Stimulated activated CD8-positive, alpha-beta memory T cell treated with anti-CD3 and anti-CD28 coated beads, Interleukin-15, amount 100 ng/mL, for 1 hour (primary cell): ENCODE measurements around the gene GALNS.
A peak's percentile ranks its signal among the peaks of the same experiment; 100 is the strongest.
"Not testable (repeated sequence)": the region's sequence is repeated elsewhere in the genome, so short reads cannot be mapped to it uniquely, and the experiment has no call there.

Experiments
- DNase-seq: peaks from one replicate; pipeline ENCODE4 v3.0.0-alpha.2; 2020; ENCODE audit warnings: low read depth

Gene GALNS, protein sequence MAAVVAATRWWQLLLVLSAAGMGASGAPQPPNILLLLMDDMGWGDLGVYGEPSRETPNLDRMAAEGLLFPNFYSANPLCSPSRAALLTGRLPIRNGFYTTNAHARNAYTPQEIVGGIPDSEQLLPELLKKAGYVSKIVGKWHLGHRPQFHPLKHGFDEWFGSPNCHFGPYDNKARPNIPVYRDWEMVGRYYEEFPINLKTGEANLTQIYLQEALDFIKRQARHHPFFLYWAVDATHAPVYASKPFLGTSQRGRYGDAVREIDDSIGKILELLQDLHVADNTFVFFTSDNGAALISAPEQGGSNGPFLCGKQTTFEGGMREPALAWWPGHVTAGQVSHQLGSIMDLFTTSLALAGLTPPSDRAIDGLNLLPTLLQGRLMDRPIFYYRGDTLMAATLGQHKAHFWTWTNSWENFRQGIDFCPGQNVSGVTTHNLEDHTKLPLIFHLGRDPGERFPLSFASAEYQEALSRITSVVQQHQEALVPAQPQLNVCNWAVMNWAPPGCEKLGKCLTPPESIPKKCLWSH

DNA sequence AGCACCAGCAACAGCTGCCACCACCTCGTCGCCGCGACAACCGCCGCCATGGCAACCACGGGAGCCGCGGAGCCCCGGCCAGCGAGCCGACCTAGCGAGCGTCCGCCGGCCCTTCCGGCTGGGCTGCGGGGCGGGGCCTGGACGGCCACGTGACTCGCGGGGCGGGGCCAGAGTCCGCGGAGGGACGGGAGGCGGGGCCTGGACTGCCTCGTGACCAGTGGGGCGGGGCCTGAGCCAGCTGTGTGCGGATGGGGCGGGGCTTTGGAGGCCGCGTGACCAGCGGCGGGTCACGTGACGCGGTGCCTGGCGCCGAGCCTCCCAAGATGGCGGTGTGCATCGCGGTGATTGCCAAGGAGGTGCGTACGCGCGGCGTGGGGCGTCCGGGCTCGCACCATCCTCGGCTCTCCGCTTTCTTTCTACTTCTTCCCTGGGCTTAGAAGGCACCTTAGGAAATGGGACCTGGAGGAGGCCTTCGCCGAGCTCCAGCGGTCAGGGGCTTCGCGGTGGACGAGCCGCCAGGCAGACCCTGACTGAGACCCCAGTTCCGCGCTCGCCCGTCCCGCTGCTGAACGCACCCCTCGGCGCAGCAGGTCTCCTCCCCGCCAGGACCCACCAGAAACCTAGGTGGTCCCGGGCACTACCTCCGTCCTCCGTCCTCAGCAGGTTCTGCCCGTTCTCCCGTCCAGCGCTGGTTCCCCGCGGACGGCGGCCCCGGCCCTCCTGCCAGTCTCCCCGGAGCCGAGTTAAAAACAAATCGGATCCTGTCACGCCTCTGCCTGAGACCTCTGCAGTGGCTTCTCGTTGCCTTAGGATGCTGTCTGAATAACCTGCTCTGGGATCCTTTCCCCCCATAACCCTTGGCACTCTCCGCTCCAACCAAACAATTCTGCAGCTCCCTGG lies at the start of gene GALNS, which contains the start of gene TRAPPC2L:
Gene GALNS (minus strand): TSS at position 120 of the 900 bp plus-strand sequence. CDS start 70 bp downstream, at position 50.
Gene TRAPPC2L (plus strand): TSS at position 300 of the 900 bp plus-strand sequence. CDS start 24 bp downstream, at position 324.
- DNase-seq = peak; percentile 99

DNA sequence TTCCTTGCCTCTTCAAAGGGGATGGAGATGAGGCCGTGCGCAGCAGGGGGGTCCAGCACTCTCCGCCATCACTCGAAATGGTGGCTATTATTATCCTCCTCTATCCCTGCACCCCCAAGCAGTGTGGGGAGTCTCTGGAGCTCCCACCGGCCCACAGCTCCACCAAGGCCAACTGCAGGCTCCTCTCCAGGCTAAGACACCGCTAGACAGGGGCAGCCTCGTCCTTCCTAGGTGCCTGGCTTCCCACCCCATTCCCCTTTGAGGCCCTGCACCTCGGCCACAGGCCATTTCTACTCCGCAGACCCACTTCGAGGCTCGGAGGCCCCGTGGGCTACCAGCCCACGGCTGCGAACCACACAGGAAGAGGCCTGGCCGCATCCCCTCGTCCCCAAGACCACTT lies 49.3 kb upstream of the GALNS start:
- DNase-seq = no peak

DNA sequence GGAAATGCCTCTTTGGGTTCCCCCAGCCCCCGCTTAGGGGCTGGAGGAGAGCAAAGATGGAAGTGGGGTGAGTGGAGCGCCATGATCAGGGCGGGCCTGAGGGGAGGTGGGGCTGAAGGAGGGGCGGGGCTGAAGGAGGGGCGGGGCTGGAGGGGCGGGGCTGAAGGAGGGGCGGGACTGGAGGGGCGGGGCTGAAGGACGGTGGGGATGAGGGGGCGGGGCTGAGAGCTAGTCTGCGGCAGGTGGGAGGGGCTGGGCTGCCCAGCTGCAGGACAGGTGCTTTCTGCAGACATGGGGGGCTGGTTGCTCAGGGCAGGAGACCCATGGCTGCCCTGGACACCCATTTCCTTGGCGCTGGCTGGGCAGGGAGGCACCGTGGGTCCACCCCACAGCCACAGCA lies 48.8 kb upstream of the GALNS start:
- no peak for DNase-seq

GRCh38 chr16:88904676-88905365 lies 48.1 kb upstream of the GALNS start:
- no peak for DNase-seq

DNA sequence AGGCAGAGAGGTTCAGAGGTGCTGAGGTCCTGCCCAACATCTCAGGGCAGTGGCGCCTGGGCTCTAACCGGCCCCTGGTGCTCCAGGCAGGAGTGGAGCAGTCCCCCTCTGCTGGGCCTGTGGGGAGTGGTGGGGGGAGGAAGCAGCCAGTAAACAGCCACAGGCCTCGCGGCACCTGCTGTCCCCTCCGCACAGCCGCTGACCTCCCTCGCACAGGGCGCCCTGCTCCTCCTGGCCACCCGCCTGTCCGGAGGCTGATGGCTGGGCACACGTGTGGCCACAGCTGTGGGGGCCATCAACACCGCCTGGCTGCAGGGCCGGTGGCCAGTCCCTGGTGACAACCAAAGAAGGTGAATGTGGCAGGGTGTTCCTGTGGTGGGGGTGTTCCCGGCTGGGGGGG lies 46.5 kb upstream of the GALNS start:
- DNase-seq = no peak

DNA sequence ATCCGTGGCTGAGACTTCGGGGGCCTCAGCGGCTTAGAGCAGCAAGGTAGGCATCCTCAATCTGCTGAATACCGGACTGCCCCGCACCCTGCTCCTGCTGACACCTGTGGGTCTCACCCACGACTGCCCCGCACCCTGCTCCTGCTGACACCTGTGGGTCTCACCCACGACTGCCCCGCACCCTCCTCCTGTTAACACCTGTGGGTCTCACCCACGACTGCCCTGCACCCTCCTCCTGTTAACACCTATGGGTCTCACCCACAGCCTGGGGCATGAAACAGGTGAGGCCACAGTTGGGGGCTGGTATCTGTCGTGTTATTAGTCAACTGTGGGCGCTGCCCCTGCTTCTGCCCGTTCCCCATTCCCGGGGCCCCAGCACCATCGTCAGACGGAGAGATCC lies 46.0 kb upstream of the GALNS start:
- no peak for DNase-seq

DNA sequence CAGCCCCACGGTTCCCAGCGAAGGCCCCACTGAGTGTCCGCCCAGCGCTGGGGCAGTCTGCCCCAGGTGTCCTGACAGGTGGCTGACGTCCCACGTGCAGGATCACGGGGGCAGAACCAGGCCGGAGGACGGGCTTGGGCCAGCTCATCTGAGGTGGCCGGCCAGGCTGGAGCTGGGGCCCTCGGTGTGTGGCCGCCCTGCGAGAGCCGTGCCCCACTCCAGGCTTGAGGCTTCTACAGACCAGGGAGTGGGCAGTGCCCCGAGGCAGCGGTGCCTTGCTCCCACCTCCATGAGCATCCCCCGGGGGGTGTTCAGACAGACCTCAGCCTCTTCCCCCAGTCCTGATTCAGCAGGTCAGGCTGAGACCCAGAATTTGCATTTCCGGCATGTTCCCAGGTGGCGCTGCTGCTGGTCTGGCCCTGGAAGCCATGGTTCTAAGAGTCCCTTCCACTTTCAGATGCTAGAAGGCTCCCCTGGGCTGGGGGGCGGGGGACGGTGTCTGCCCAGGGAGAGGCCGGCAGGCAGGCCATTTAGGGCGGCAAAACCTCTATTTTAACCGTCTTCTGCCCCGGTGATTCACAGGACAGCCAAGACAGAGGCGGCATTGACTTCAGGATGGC lies 45.1 kb upstream of the GALNS start:
- no peak for DNase-seq

- DNase-seq = no peak
Observed at GRCh38 chr16:88900662-88901052, 43.9 kb upstream of the GALNS start.

- DNase-seq = no peak
Observed at GRCh38 chr16:88899901-88900661, 43.3 kb upstream of the GALNS start.

- no peak for DNase-seq
Observed at GRCh38 chr16:88897696-88898425, 41.1 kb upstream of the GALNS start.

DNA sequence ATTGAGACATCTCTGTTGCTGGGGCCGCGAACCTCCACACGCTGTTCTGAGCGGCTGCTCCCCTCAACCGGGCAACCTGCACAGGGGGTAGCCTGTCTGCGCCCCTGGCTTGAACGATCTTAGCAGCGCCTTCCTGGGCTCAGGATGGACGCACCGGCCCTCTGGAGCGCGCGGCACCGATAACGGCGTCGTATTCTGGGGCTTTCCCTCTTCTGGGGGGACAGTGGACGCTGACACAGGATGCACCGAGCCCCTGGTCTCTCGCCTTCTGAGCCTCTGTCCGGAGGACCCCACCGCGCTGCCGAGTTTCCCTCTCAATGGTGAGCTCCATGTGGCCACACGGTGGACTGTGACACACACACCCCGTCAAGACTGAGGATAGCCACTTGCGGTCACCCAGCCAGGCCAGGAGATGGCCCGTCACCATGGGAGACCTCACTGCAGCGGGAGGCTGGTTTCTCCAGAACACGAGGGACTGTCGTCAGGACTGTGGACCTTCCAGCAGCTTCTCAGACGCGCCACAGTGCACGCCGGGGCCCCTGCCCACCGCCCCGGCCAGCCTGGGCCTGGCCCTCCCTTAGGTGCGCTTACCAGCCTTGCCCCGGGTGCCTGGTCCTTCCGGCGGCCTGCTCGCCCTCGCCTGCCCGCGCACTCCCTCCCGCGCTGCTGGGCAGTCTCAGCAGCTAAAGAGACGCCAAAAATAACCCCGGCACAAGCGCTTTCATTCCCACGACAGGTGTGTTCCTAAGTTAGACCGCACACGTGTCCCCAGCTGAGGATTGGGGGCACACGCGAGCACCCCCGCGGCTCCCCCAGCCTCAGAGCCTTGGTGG lies 39.7 kb upstream of the GALNS start:
- DNase-seq = no peak

DNA sequence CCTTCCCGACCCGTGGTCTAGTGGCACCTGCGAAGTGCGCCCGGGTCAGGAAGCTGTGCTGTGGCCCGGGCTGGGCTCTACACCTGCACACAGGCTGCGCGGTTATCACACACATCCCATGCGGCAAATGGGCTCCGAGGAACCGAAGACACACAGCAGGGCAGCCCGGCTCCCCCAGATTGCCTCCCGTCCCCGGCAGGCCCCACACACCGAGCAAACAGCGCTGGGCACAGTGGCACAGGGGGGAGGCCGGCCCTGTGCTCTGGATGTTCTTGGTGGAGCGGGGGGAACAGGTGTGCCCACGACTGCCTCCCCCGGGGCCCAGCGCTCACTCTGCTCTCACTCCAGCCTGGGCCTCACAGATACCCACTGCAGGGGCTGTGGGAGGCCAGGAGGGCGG lies 38.6 kb upstream of the GALNS start:
- no peak for DNase-seq

DNA sequence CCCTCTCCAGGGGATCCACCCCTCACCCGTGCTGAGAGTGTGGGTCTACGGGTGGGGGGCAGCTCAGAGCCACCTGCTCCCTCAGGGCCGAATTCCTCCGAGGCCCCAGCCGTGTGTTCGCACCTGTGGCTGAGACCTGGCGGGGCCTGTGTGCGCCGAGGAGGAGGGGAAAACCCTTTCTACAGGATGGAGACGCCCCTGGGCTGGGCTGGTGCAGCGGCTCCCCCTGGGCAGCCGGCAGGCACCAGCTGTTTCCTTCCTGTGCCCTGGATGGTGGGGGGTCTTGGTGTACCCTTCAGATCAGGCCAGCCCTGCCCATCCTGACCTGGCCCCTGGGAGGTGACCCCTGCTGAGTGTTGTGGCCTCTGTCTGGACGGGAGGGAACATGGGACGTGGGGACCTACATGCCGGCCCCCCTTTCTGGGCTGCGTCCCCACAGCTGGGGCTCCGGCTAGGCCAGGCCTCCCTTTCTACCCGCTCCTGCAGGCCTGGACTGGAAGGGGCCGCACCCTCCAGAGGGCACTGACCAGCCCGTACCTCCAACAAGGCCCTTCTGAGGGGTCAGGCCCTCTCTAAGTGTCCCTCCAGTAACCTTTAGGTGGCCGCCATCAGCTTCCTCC lies 38.0 kb upstream of the GALNS start:
- no peak for DNase-seq

DNA sequence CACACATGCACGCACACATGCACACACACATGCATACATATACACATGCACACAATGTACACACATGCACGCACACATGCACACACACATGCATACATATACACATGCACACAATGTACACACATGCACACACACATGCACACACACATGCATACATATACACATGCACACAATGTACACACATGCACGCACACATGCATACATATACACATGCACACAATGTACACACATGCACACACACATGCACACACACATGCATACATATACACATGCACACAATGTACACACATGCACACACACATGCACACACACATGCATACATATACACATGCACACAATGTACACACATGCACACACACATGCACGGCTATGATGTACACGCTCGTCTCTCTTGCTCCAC lies 37.5 kb upstream of the GALNS start:
- DNase-seq = not testable (repeated sequence)

GRCh38 chr16:88893127-88893968 lies 36.6 kb upstream of the GALNS start:
- DNase-seq = no peak

GRCh38 chr16:88892065-88892464 lies 35.3 kb upstream of the GALNS start:
- no peak for DNase-seq

DNA sequence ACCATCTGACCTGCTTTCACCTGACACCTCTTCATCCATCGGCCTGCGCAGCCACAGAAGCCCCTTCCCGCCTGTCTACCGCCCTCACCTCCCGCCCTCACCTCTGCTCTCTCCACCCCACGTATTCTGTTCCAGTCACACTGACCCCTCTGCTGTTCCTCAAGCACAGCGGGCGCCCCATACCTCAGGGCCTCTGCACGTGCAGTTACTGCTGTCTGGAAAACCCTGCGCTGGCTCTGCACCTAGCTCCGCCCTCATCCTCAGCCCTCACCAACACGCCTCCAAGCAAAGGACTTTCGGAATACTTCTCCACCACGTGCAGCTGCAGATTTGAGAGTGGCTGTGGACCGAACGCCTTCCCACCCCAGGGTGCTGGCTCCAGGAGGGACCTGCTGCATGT lies 34.3 kb upstream of the GALNS start:
- no peak for DNase-seq
